Left forelimb (tissue), 1 donor: ENCODE measurements around the gene APP.
"Not testable (repeated sequence)": the region's sequence is repeated elsewhere in the genome, so short reads cannot be mapped to it uniquely, and the experiment has no call there.

Experiments used
- DNase-seq: peaks from one replicate; pipeline ENCODE4 v3.0.0-alpha.2; 2018; ENCODE audit warnings: low spot score

Gene APP

DNA sequence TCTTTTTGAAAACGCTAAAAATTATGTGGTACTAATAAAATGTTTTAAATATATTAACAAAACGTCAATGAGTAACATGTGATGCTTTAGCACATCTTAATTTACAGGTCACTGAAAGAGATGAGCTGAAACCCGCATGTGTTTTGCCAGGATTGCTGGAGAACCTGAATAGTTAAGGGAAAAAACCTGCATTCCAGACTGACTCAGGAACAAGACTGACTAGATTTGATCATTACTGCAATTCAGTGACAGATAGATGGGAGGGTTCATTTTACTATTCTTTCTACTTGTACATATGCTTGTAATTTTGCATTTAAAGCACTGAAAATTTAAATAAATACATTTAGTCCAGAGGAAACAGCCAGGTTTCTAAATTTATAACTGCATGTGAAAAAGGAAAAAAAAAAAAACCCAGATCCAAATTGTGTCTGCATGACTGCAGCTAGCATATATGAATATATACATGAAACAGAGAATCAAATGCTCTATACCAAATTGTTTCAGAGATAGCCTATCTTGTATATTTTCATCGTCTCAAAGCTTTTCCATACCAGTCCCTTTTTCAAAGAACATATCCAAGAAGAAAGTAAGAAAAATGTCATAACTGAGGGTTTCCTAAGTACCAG lies 71.7 kb downstream of the APP start:
- no peak for DNase-seq

DNA sequence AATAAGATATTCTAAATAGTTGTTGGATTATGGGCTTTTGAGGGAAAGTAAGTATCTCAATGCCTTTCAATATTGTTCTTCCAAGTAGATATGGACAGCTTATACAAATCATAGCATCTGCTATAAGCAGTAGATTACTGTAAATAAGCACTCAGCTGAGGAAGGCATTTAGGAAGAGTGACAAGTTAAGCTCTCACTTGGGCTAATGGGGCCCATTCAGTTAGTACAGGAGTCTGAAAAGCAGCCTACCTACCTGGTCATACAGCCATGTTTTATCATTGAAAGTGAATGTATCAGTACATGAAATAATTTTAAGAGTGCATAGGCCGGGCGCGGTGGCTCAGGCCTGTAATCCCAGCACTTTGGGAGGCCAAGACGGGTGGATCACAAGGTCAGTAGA lies 73.1 kb downstream of the APP start:
- no peak for DNase-seq

DNA sequence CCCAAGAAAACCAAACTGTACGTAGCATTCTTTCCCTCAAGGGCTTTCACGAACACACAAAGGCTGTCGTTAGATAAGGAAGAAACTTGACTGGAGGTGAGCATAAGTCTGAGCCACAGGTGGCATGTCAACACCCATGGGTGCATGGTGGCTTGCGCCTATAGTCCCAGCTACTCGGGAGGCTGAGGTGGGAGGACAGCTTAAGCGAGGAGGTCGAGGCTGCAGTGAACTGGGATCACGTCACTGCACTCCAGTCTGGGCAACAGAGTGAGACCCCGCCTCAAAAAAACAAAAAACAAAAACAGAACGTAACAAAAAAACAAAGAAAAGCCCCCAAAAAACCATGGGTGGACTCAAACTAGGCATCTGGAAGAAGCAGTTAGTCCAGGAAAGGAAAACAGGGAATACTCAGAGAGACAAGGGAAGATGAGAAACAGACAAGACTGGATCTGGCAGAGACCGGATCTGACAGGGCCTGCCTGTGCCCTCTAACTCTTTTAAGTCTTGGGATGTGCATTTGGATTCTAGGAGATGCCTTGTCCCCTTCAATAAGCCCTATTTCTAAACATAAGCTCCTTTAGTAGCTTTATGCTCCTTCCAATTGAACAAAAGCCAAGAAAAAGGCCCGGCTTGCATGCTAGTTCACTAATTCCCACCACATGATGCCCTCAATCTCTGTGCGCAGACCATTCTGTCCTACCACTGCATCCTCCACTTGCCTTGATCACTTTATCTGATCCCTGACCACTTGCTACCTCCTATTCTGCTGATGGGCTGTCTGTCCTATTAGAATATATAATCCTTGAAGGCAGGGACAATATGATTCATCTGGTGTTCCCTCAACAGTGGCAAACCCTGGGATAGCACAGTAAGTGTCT lies 73.8 kb downstream of the APP start:
- no peak for DNase-seq

DNA sequence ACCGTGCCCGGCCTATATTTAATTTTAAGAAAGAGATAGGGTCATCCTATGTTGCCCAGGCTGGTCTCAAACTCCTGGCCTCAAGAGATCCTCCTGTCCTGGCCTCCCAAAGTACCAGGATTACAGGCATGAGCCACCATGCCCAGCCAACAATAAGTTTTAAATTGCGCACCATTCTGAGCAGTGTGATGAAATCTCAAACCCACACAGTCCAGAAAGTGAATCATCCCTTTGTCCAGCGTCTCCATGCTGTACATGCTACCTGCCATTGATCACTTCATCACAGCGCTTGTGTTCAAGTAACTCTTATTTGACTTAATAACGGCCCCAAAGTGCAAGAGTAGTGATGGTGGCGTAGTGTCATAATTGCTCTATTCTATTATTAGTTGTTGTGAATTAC lies 75.4 kb downstream of the APP start:
- DNase-seq: no peak

DNA sequence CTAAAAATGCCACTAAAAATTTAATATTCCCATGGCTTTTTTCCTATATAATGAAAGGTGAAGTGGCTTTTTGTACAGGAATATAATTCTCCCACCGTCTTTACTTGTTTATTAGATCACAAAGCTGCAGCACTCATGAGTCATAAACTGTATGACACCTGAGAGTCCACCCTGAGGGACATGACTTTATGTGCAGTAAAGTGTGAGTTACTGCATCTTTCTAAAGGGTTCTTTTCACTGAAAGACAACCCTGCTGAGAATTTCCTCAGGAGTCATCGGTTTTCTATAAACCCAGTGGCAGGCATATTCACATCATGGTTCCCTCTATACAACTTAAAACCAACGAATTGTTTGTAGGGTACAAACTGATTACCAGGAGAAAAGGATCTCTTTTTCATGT lies 77.4 kb downstream of the APP start:
- no peak for DNase-seq

DNA sequence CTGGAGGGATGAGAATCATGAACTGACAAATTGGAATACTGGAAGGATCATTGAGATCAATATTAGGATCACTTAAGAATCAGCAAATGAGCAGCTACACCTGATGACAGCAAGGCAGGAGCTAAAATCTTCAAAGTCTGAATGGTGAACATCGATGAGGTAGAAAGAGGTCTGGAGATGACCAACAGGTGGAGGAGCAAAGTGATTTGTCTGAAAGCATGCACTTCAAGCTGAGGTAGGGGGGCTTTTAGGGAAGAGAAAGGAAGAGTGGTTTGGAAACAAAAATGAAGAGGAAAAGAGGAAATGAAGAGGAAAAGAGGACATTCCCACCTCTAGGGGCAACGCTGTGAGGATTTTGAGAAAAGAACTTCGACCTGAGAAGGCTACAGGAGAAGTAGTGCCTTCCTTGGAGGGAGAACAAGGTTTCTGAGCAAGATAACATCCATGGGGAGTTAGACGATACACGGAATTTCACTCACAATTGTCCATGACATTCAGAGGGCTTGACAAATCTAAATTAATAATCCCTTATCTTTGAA lies 79.0 kb downstream of the APP start:
- no peak for DNase-seq

DNA sequence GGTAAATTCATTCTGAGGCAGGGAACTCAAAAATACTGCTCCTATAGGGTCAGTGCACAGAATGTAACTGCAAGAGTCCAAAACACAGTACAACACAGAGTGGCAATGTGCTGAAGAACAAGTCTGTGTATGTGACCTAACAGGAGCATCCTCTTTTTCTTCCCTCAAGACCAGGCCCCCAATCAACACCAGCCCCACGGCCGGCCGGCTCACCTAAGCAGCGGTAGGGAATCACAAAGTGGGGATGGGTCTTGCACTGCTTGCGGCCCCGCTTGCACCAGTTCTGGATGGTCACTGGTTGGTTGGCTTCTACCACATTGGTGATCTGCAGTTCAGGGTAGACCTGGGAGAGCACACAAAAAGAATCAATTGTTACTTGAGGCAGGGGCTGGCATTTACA lies 80.8 kb downstream of the APP start:
- DNase-seq: no peak

DNA sequence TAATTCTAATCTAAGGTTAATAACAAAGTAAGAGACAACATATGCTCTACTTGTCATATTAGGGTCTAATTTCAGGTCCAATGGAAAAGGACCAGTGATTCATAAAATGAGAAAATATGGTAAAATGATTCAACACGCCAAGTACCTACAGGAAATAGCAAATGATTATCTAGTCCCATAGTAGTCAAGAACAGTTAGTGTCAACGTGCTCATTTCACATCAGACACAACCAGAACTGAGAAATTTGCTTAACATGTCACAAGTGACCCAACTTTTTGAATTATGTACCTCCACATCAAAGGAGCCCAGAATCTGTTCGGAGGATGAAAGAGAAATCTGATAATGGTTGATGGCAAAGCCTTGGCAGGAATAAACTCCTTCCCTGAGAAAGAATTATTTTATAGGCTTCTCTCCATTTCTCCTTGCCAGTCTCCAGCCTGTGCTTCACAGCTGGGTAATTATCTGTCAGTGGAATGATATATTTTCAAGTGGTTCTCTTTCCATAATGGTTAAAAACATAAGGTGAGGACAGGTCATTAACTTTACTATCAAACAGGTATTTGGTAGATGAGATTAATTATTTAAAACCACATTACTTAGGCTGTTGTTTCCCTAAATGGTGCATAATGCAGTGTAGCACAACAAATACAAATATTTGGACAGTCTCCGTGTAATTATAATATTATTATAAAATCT lies 83.2 kb downstream of the APP start:
- DNase-seq: no peak

DNA sequence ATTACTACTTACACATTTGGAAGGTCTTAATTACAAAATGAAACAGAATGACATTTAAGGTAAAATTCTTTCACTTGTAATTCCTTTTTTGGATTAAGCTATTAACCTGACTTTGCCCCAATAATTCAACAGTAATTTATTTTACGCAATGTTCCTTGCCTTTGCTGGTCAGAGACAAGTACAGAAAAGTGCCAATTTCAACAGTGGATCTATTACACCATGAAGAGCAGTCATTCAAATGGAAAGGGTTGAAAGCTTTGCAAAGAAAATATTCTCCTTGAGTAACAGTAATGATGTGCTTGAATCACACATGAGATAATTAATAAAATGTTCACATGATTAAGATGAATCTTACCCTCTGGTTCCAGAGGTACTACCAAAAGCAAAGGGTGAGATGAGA lies 84.7 kb downstream of the APP start:
- no peak for DNase-seq

DNA sequence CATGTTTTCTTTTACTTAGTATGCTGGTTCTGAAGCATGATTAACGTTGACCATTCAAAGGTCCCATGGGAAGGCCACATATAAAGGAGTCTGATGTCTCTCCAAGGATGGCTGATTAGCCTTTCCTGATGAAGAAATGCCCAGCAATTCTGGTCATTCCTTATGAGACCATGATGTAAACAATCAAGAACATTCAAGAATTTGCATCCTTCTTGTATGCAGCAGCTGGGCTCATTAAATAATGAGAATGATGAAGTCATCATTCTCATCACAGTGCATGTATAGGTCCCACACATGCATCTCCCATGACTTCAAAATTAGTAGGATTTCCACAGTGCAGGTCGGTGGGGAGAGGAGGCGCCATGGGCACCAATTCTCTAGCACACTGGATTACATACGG lies 85.4 kb downstream of the APP start:
- no peak for DNase-seq

DNA sequence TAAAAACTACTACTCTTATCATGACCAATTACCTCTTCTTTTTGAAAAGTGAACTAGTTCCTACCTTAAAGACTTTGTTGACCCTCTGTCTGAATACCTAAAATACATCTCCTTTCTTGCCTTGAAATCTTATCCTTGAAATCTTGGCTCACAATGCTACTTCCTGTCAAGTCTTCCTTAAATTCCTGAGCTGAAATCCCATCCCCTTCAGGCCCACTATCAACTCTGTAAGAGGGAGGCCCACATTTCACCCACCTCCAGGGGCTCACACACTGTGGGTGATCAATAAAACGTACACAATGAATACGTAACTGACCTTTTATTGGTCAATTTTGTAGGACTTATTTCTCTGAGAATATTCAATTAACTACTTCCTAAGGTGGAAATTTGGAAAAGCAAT lies 88.0 kb downstream of the APP start:
- no peak for DNase-seq

DNA sequence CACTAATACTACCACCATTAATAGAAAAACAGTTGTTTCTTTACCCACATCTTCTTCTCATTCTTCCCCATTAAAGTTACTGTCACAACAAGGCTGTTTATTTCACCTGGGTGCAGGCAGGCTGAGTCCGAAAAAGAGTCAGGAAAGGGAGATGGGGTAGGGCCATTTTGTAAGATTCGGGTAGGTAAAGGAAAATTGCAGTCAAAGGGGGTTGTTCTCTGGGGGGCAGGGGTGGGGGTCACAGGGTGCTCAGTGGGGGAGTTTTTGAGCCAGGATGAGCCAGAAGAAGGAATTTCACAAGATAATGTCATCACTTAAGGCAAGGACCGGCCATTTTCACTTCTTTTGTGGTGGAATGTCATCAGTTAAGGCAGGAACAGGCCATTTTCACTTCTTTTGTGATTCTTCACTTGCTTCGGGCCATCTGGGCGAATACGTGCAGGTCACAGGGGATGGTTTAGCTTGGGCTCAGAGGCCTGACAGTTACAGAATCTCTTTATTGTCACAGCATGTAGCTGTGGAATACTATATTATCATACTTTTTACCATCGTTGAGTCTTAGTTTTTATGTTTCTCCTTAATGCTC lies 89.3 kb downstream of the APP start:
- DNase-seq: not testable (repeated sequence)

DNA sequence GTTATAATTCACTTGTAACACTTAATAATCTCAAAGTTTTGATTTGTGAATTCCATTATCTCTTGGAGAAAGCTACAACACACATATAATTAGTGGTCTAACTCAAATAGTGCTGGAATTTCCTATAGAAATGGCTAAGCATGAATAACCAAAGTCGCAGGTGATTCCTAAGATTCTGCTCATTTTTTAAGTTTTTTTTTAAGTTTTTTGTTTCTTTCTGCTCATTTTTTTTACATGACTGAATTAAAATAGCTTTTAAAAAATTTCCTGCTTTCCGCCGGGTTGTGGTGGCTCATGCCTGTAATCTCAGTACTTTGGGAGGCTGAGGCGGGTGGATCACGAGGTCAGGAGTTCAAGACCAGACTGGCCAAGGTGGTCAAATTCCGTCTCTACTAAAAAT lies 90.4 kb downstream of the APP start:
- no peak for DNase-seq

DNA sequence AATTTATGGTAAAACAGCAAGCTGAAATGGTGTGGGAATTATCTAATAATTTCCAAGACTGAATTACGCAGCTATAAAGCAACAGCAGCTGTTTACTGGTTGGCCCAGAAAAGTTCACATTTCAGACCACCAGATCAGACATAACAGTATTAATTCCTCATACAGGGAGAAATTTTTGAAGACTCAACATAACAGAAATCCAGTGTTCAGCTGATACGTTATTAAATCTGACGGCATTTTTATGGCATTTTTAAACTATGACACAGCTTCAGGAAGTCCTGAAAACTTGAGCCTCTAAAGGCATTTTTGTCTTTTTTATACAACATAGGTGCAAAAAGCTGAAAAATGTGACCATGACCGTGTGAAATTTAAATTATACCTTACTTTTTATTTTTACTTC lies 91.2 kb downstream of the APP start:
- DNase-seq: no peak

DNA sequence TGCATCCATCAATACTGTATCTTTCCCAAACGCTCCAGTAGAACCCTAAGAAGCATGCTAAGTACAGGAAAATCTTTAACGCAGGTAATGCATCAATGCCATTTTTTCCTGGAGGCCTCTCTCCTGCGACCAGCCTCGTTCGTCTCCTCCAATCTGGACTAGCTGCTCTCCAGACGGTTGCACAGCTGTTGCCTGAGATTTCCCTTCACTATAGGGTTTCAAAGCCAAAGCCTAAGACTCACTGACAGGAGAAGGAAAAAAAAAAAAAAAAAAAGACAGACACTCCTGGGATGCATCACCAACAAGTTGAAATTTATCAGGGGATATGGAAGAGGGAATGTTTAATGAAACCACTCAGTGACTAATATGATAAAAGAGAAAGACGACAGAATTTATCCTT lies 93.0 kb downstream of the APP start:
- no peak for DNase-seq

DNA sequence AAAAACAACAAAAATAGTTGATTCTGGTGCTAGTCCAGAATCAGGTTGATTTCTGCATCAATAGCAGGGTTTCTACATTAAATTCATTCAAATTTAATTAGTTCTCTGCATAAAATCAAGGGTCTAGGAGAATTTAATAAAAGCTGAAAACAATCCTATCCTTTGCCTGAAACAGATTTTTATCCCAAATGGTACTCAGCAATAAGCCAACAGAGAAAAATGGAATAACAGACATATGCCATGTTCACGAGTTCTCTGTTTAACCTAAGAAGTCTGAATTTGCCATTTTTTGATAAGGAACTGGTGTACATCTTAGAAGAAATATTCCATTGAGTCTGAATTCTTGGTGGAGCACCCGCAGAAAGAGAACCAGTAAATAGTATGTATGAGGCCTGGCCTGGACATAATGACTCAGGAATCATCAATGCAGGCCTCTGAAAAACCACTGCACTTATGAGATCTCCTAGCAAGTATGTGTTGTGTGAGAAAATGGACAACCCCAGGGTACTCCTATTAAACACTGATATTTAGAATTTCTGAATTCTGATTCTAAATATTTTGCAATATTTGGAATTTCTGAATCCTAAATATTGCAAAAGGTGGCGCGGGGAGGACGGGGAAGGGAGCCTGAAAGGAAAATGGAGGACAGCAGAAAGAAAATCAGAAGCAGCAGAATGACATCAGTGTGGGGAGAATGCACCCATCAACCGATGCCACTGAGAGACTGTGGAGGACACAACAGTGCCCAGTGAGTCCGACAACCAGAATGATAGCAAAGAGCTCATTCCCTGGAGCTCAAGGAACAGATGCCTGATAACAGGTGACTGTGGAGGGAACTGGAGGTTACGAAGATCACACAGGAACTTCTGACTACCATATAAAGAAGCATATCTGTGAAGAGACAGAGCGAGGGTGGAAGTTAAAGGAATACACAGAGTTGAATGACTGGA lies 97.6 kb downstream of the APP start:
- DNase-seq: no peak

DNA sequence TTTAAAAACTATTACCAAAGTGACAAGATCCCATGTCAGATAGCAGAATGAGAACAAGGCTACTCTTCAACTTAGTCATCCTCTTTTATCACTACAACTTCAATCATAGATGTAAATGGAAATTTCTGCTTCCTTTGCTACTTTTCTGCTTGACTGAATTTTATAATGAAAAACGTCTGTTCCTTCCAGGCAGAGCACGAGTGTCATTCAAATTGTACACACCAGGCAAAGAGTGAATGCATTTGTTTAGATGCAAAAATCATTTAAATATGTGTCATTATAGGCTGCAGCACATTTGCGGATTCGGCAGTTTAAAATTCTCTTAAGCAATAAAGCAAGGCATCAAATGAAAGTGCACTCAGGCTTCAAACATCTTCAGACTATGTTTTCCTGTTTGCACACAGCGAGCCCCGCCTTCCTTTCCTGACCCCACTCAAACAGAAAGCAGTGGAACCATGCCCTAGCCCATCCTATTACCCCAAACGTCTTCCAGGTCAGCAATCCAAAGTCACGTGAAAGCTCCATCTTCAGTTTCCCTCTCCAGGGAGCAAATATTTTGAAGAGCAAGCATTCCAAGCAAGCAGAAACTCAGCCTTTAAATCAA lies 99.6 kb downstream of the APP start:
- no peak for DNase-seq

DNA sequence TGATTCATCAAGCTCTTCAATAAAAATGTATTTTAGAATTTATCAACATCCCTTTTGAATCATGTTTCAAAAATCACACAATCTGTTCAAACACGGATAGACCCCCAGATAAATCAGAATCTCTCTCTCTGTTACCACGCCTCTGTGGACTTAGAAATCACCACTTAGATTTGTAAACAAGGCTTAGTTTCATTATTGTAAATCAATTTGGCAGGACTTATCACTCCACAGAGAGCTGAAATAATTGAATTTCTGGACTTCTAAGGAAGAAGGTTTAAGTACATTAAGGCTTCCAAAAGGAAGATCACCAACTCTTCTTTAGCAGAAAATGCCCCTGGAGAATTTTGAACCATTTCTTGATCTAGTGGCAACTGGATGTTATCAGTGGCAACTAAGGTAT lies 100.4 kb downstream of the APP start:
- DNase-seq: no peak

DNA sequence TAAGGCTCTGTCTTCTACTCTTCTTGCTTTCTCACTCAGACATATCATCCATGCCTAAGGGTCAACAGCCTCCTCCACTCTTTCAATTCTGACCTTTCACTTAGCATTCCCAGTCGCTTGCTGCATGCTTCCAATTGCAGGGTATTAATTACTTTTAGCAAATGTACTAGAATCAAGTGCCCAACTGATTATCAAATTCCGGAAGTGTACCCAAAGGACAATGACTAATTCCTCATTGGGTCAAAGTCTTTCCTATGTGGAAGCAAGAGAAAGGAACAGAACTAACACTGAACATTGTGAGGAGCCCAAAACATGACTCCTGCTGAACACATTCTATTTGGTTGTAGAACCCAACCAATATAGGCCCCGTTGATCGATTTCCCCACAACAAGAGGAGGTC lies 101.8 kb downstream of the APP start:
- DNase-seq: no peak

DNA sequence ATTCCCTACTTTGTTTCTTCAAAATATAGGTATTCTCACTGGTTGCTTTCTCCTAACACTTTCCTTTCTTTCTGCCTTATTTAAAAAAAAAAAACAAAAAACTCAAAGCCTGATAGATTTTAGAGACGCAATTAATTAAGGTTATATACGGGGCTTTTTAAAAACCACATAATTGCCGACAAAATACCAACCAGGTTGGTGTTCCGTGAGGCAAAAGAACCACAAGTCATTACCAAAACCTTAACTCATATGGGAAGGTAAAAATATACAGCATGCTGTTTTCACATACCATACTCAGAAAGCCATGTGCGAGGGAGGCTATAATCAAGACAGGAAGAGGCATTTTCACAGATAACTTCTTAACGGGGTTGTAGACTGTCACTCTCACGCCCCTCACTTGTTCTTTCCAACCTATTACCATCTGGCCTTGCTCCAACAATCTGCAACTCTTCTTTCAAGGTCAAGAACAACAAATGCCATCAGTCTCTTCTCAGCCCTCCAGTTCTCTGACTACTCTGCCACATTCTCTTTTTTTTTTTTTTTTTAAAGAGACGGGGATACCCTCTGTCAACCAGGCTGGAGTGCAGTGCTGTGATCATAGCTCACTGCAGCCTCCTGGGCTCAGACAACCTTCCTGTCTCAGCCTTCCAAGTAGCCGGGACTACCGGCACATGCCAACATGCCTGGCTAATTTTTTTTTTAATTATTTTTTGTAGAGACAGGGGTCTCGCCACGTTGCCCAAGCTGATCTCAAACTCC lies 102.6 kb downstream of the APP start:
- no peak for DNase-seq
